B cell (primary cell): ENCODE data around the gene BRD4. TPM values are rescaled to one million over a fixed set of nuclear protein-coding genes. Genes with fewer than 3 reads are reported as not detected.

ENCODE experiments used
- ATAC-seq: fragments of 200-7000 bp; cut with Tn5 transposase; one replicate; pipeline ENCODE4 v1.10.0; 2021; ENCODE audit warnings: low read depth, mild to moderate bottlenecking, moderate number of reproducible peaks, moderate library complexity
- CTCF ChIA-PET: fragments of 350-600 bp; sonication (Branson Sonifier 250); formaldehyde crosslinking; loops from one replicate; lab custom pipeline; 2021; ENCODE audit warnings: antibody characterized with exemption, inconsistent platforms; lab: Charles Lee
- POLR2A ChIA-PET: fragments of 350-600 bp; sonication (Branson Sonifier 250); formaldehyde crosslinking; loops from one replicate; lab custom pipeline; 2021; ENCODE audit warnings: antibody characterized with exemption; lab: Charles Lee
- DNase-seq: peaks from one replicate; pipeline ENCODE4 v3.0.0; 2013
- H2AFZ ChIP-seq: 2 replicates; pipeline ENCODE4 v1.6.1; 2012; ENCODE audit warnings: mild to moderate bottlenecking, low read depth, low read length; ENCODE audit not compliant: insufficient read depth, poor library complexity, severe bottlenecking
- H3K27ac ChIP-seq, 2 donors: 1 replicate in 1 of 2; 2 replicates in 1 of 2; pipeline ENCODE4 v1.5.1; 2012 to 2013; ENCODE audit warnings: low read length in 2 of 2, mild to moderate bottlenecking in 2 of 2, moderate library complexity in 1 of 2
- H3K27me3 ChIP-seq, 4 experiments: fragments of 200-600 bp in 1 of 4; sonication (generic) in 1 of 4; replicated peaks in 1 of 4; 1 replicate in 2 of 4; 2 replicates in 2 of 4; pipeline versions ENCODE4 v1.6.1 to v1.7.0; 2013 to 2016; ENCODE audit warnings: low read length in 3 of 4, mild to moderate bottlenecking in 2 of 4, mixed read lengths in 1 of 4, moderate library complexity in 1 of 4; ENCODE audit not compliant: insufficient read depth in 4 of 4, control insufficient read depth in 3 of 4; ENCODE audit errors: control extremely low read depth in 1 of 4
- H3K36me3 ChIP-seq, 2 experiments: replicated peaks in 1 of 2; 1 replicate in 1 of 2; 2 replicates in 1 of 2; pipeline versions ENCODE4 v1.6.1 to v1.7.1; 2013; ENCODE audit warnings: low read length in 1 of 2; ENCODE audit not compliant: insufficient read depth in 2 of 2, control insufficient read depth in 1 of 2; ENCODE audit errors: control extremely low read depth in 1 of 2, extremely low read depth in 1 of 2
- H3K4me1 ChIP-seq, 2 donors: fragments of 200-600 bp in 1 of 2; sonication (generic) in 1 of 2; 1 replicate in 1 of 2; 2 replicates in 1 of 2; pipeline versions ENCODE4 v1.5.1 to v1.6.1; 2013 to 2017; ENCODE audit warnings: low read length in 2 of 2; ENCODE audit not compliant: control insufficient read depth in 2 of 2, insufficient read depth in 2 of 2
- H3K4me2 ChIP-seq: replicated peaks from 2 replicates; pipeline ENCODE3; 2012; ENCODE audit warnings: mild to moderate bottlenecking, low read depth, low read length; ENCODE audit not compliant: poor library complexity, severe bottlenecking
- H3K4me3 ChIP-seq, 5 experiments: fragments of 200-600 bp in 1 of 5; sonication (generic) in 1 of 5; 1 replicate in 3 of 5; 2 replicates in 2 of 5; pipeline versions ENCODE4 v1.5.1 to v1.7.0; 2011 to 2016; ENCODE audit warnings: low read length in 4 of 5, mild to moderate bottlenecking in 4 of 5, low read depth in 2 of 5, control low read depth in 1 of 5, moderate library complexity in 1 of 5; ENCODE audit not compliant: insufficient read depth in 1 of 5; ENCODE audit errors: control extremely low read depth in 1 of 5, extremely low read depth in 1 of 5
- H3K79me2 ChIP-seq: fragments of 200-600 bp; sonication (generic); one replicate; pipeline ENCODE4 v1.6.0; 2016; ENCODE audit warnings: low read length; ENCODE audit not compliant: control insufficient read depth, insufficient read depth
- H3K9ac ChIP-seq: fragments of 200-600 bp; sonication (generic); 2 replicates; pipeline ENCODE4 v1.6.1; 2017; ENCODE audit warnings: mild to moderate bottlenecking, low read length, moderate library complexity
- H3K9me3 ChIP-seq, 3 donors: one replicate each; pipeline versions ENCODE4 v1.6.1 to v1.7.1; 2013; ENCODE audit warnings: low read length in 2 of 3; ENCODE audit not compliant: control insufficient read depth in 2 of 3, insufficient read depth in 1 of 3; ENCODE audit errors: control extremely low read depth in 1 of 3
- H4K20me1 ChIP-seq: 2 replicates; pipeline ENCODE4 v1.6.0; 2012; ENCODE audit warnings: mild to moderate bottlenecking, low read length; ENCODE audit not compliant: insufficient read depth, control insufficient read depth, poor library complexity, severe bottlenecking
- H3K27ac Mint-ChIP-seq: one replicate; pipeline ENCODE4 v1.8.0; 2021; ENCODE audit warnings: mixed read lengths
- H3K27me3 Mint-ChIP-seq: one replicate; pipeline ENCODE4 v1.8.0; 2021; ENCODE audit warnings: mixed read lengths
- H3K4me1 Mint-ChIP-seq: one replicate; pipeline ENCODE4 v1.8.0; 2021; ENCODE audit warnings: mixed read lengths
- H3K4me3 Mint-ChIP-seq: one replicate; pipeline ENCODE4 v1.8.0; 2021; ENCODE audit warnings: mixed read lengths
- H3K9me3 Mint-ChIP-seq: one replicate; pipeline ENCODE4 v1.8.0; 2022; ENCODE audit warnings: mixed read lengths; ENCODE audit not compliant: insufficient read depth
- CTCF ChIP-seq: fragments of 200-600 bp; IDR thresholded peaks from one replicate; pipeline ENCODE4 v1.8.0; 2022; ENCODE audit warnings: antibody characterized with exemption, mild to moderate bottlenecking
- EZH2 ChIP-seq: IDR thresholded peaks from 2 replicates; pipeline ENCODE4 v1.6.1; 2012; ENCODE audit warnings: borderline replicate concordance, low read depth, mild to moderate bottlenecking, moderate library complexity, low read length; ENCODE audit not compliant: insufficient read depth, poor library complexity, severe bottlenecking
- WGBS: methylation state at CpG from one replicate; pipeline ENCODE4 v1.1.5; 2013; ENCODE audit warnings: missing lambda C conversion rate; ENCODE audit not compliant: insufficient coverage; 5-methylcytosine and 5-hydroxymethylcytosine counted together
- intact Hi-C: fragments of 100-400 bp; cut with micrococcal nuclease; formaldehyde crosslinking; loops from one replicate; pipeline ENCODE4 v1.10.0; 2022
- polyA plus RNA-seq: library from polyadenylated mRNA; depleted of rRNA; stranded (reverse); fragments of >200 nt; gene quantifications from 2 replicates; pipeline ENCODE4 v1.2.3, GENCODE V29; 2012
- total RNA-seq, 2 donors: library from RNA; stranded (reverse); fragments of 120-200 nt in 1 of 2; gene quantifications; 1 replicate in 1 of 2; 2 replicates in 1 of 2; pipeline versions ENCODE4 v1.2.3 to v1.2.4, GENCODE V29; 2013 to 2022

Gene BRD4
- total and polyA plus RNA-seq, 2 donors (not counting 1 experiment from before 2014, with no cell fraction given) = 30.7 to 209 TPM

- Mint-ChIP-seq H3K4me3 (peak overlapping the region; percentile 72), H3K4me1 (peaks cover 88% of the 10 kb centered on the region), H3K27ac (peak overlapping the region; percentile 88), H3K27me3 (no peaks in the 10 kb centered on the region), H3K9me3 (no peaks in the 10 kb centered on the region)
- H3K4me1 ChIP-seq = peaks cover 87 to 94% of the 10 kb centered on the region in 2 donors
- peaks cover 1 to 6% of the 10 kb centered on the region in 2 experiments for H3K36me3 ChIP-seq
- DNase-seq (no peak), ATAC-seq (no peak)
- 100% methylated on average over 2 of the region's 3 CpGs for WGBS
- no peak overlapping the region for H2AFZ ChIP-seq
- H3K79me2 ChIP-seq = peaks cover 100% of the 10 kb centered on the region
- POLR2A ChIA-PET = interaction anchor here (0.5 to 1.9 kb wide), 4 partner anchors 10 to 1478 kb away, joined by 3 to 7 read pairs (median 4); partner anchors contain the start of gene BRD4
- peaks cover 97% of the 10 kb centered on the region for H4K20me1 ChIP-seq
- H3K27me3 ChIP-seq = no peaks in the 10 kb centered on the region
- intact Hi-C loops = loop anchor here (1.0 to 2.0 kb wide), 3 partner anchors 10 to 29 kb away; no protein-coding TSS in a partner anchor
- CTCF ChIA-PET = interaction anchor here (0.8 to 2.3 kb wide), 12 partner anchors 9 to 102 kb away, joined by 3 to 6 read pairs (median 4); partner anchors contain the start of gene AKAP8L
- H3K4me2 ChIP-seq = peak overlapping the region; percentile 63
- peak overlapping the region in 1 of 5 experiments; percentile 6 for H3K4me3 ChIP-seq
- H3K27ac ChIP-seq = peak overlapping the region; percentile 79 to 86
- H3K9me3 ChIP-seq = no peaks in the 10 kb centered on the region
- TF ChIP-seq EZH2 = no peak
- TF ChIP-seq CTCF = no peak
- peak overlapping the region; percentile 21 for H3K9ac ChIP-seq
Measured at GRCh38 chr19:15317392-15318071, 14.8 kb downstream of the BRD4 start.

DNA sequence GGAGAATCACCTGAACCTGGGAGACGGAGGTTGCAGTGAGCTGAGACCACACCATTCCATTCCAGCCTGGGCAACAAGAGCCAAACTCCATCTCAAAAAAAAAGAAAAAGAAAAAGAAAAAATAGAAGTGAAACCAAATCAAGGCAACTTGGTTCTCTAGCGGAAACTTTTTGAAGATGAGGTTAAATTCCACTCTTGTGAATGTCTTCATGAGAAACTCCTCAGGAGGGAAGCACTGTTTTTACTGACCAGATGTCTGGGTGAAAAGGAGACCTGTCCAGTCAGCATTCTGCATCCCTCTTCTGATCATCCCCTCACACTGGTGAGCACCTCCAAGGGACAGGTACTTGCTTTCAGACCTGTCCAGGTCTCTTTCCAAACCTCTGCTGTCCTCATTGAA, 15.8 kb downstream of the BRD4 start:
- H4K20me1 ChIP-seq = peaks cover 100% of the 10 kb centered on the region
- H3K9ac ChIP-seq = peak overlapping the region; percentile 24

More for the DNA sequence above, 15.8 kb downstream of the BRD4 start:
- peak overlapping the region; percentile 62 to 86 for H3K27ac ChIP-seq
- ATAC-seq (peak; percentile 32), DNase-seq (peak; percentile 67)
- H3K4me1 ChIP-seq = peaks cover 90 to 96% of the 10 kb centered on the region in 2 donors
- H3K9me3 ChIP-seq = no peaks in the 10 kb centered on the region
- intact Hi-C loops = no loop called here
- Mint-ChIP-seq H3K4me1 (peaks cover 90% of the 10 kb centered on the region), H3K27me3 (no peaks in the 10 kb centered on the region), H3K4me3 (peak overlapping the region; percentile 72), H3K9me3 (no peaks in the 10 kb centered on the region), H3K27ac (peak overlapping the region; percentile 88)
- H3K4me3 ChIP-seq = peak overlapping the region in 3 of 5 experiments; percentile 6 to 19 (median 18)
- H3K4me2 ChIP-seq = peak overlapping the region; percentile 63
- H3K36me3 ChIP-seq = peaks cover 1 to 6% of the 10 kb centered on the region in 2 experiments
- ChIA-PET CTCF (interaction anchor here (0.8 to 1.5 kb wide), 7 partner anchors 10 to 53 kb away, joined by 3 to 6 read pairs (median 4); no protein-coding TSS in a partner anchor), POLR2A (interaction anchor here (1.4 to 1.9 kb wide), 2 partner anchors 15 to 18 kb away, joined by 3 to 7 read pairs; partner anchors contain the start of gene BRD4)
- H2AFZ ChIP-seq = no peak overlapping the region
- TF ChIP-seq CTCF = no peak
- TF ChIP-seq EZH2 = no peak
- H3K27me3 ChIP-seq = no peaks in the 10 kb centered on the region
- 0% methylated on average over 1 of the region's 2 CpGs for WGBS
- H3K79me2 ChIP-seq = peaks cover 100% of the 10 kb centered on the region
